Measurements from ENCODE around the gene ZNF77. TPM values are rescaled to one million over a fixed set of nuclear protein-coding genes. Genes with fewer than 3 reads are reported as not detected.

ZNF77 gene
- total RNA-seq, 4 donors from 2014 or later = 2.2 to 4.5 (median 3.3) TPM

GRCh38 chr19:2888731-2889224 is 56.0 kb downstream of the ZNF77 start:
- no peak for DNase-seq (ENCODE audit: low spot score in 2 of 2)
- Histone ChIP-seq H3K36me3 (no peaks in the 10 kb centered on the region), H3K27me3 (no peaks in the 10 kb centered on the region), H3K4me1 (peaks cover 0 to 7% (median 0%) of the 10 kb centered on the region in 4 donors), H3K27ac (peak overlapping the region in 1 of 4 donors; percentile 37), H3K4me3 (peak overlapping the region in 2 of 4 donors; percentile 19 to 50), H3K9me3 (no peaks in the 10 kb centered on the region)
- WGBS, 2 donors = 70 to 79% methylated on average over 33 to 37 of the region's 37 CpGs
- TF ChIP-seq CTCF (IDR thresholded peaks at IDR 0.05) = peak in 1 of 5 experiments; percentile 4
- TF ChIP-seq POLR2A (IDR thresholded peaks at IDR 0.05) = no peak

- 22 to 28% methylated on average over 9 of the region's 9 CpGs for WGBS, 2 donors
- H3K4me1 ChIP-seq = peaks cover 0 to 7% (median 0%) of the 10 kb centered on the region in 4 donors
- DNase-seq (ENCODE audit: low spot score in 2 of 2) = peak in 1 of 2 donors; percentile 19
- H3K4me3 ChIP-seq = no peak overlapping the region
- H3K27me3 ChIP-seq = no peaks in the 10 kb centered on the region
- no peaks in the 10 kb centered on the region for H3K9me3 ChIP-seq
- TF ChIP-seq CTCF (IDR thresholded peaks at IDR 0.05) (peak; percentile 57 to 67 (median 62)), EP300 (IDR thresholded peaks at IDR 0.05) (no peak), POLR2A (IDR thresholded peaks at IDR 0.05) (no peak)
- peak overlapping the region in 2 of 4 donors; percentile 20 to 29 for H3K27ac ChIP-seq
- H3K36me3 ChIP-seq = no peaks in the 10 kb centered on the region
These were observed 57.3 kb downstream of the ZNF77 start for GRCh38 chr19:2887391-2887914.

- TF ChIP-seq EP300 (IDR thresholded peaks at IDR 0.05) = no peak
- TF ChIP-seq CTCF (IDR thresholded peaks at IDR 0.05) = no peak
- TF ChIP-seq POLR2A (IDR thresholded peaks at IDR 0.05) = no peak
- no peaks in the 10 kb centered on the region for H3K36me3 ChIP-seq
- WGBS, 2 donors = 86 to 88% methylated on average over 17 of the region's 17 CpGs
- H3K4me3 ChIP-seq = no peak overlapping the region
- no peaks in the 10 kb centered on the region for H3K9me3 ChIP-seq
- no peak for DNase-seq (ENCODE audit: low spot score in 2 of 2)
- no peaks in the 10 kb centered on the region for H3K27me3 ChIP-seq
- peaks cover 0 to 7% (median 0%) of the 10 kb centered on the region in 4 donors for H3K4me1 ChIP-seq
- no peak overlapping the region for H3K27ac ChIP-seq
These were observed 59.0 kb downstream of the ZNF77 start for GRCh38 chr19:2885736-2886135.

- WGBS, 2 donors = 85 to 86% methylated on average over 14 of the region's 14 CpGs
- H3K4me1 ChIP-seq = peaks cover 0 to 7% (median 0%) of the 10 kb centered on the region in 4 donors
- DNase-seq (ENCODE audit: low spot score in 2 of 2) = no peak
- TF ChIP-seq EP300 (IDR thresholded peaks at IDR 0.05) (no peak), POLR2A (IDR thresholded peaks at IDR 0.05) (no peak), CTCF (IDR thresholded peaks at IDR 0.05) (no peak)
- no peak overlapping the region for H3K27ac ChIP-seq
- no peaks in the 10 kb centered on the region for H3K36me3 ChIP-seq
- no peak overlapping the region for H3K4me3 ChIP-seq
- no peaks in the 10 kb centered on the region for H3K27me3 ChIP-seq
- peaks cover 0 to 7% (median 0%) of the 10 kb centered on the region in 4 donors for H3K9me3 ChIP-seq
These were observed 60.9 kb downstream of the ZNF77 start for GRCh38 chr19:2883686-2884439.

Other genes starting within 250 kb of the ZNF77 start
- gene GNG7, start 242.3 kb downstream of the ZNF77 start, total RNA-seq = 1 to 10 TPM; 2.6 to 5.3 (median 3.5) TPM
- gene DIRAS1, start 223.6 kb downstream of the ZNF77 start, total RNA-seq = under 1 TPM in 3 of 4 donors, not detected in 1; 0.59 to 0.90 (median 0.87) TPM
- 10 to 100 TPM; 29.8 to 42.5 (median 36.2) TPM for gene SLC39A3, start 205.0 kb downstream of the ZNF77 start, total RNA-seq
- gene SGTA, start 161.7 kb downstream of the ZNF77 start, total RNA-seq = 10 to 100 TPM; 40.2 to 47.6 (median 44.9) TPM
- gene THOP1, start 159.5 kb downstream of the ZNF77 start, total RNA-seq = 10 to 100 TPM; 35.8 to 91.8 (median 42.9) TPM
- 1 to 10 TPM; 4.4 to 9.0 (median 6.7) TPM for gene ZNF554, start 125.1 kb downstream of the ZNF77 start, total RNA-seq
- gene ZNF555, start 103.5 kb downstream of the ZNF77 start, total RNA-seq = 10 to 100 TPM in 1 of 4 donors, 1 to 10 TPM in 3; 5.7 to 11.4 (median 6.6) TPM
- gene ZNF556, start 77.6 kb downstream of the ZNF77 start, total RNA-seq = 1 to 10 TPM in 1 of 4 donors, under 1 TPM in 3; under 0.01 to 1.3 (median 0.59) TPM
- 1 to 10 TPM; 2.7 to 4.2 (median 3.2) TPM for gene ZNF57, start 44.0 kb downstream of the ZNF77 start, total RNA-seq
- 10 to 100 TPM in 1 of 4 donors, 1 to 10 TPM in 1, under 1 TPM in 2; 0.44 to 13.5 (median 2.7) TPM for gene TLE6, start 32.6 kb upstream of the ZNF77 start, total RNA-seq
- gene TLE2, start 84.3 kb upstream of the ZNF77 start, total RNA-seq = 100 to 1,000 TPM in 3 of 4 donors, 10 to 100 TPM in 1; 87.5 to 184 (median 122) TPM
- 1,000 to 10,000 TPM in 1 of 4 donors, 100 to 1,000 TPM in 3; 449 to 1,111 (median 479) TPM for gene TLE5, start 117.5 kb upstream of the ZNF77 start, total RNA-seq
- gene GNA11, start 149.4 kb upstream of the ZNF77 start, total RNA-seq = 100 to 1,000 TPM in 3 of 4 donors, 10 to 100 TPM in 1; 65.1 to 114 (median 107) TPM
- gene GNA15, start 191.1 kb upstream of the ZNF77 start, total RNA-seq = 10 to 100 TPM in 2 of 4 donors, 1 to 10 TPM in 2; 3.8 to 22.5 (median 7.8) TPM
- gene S1PR4, start 233.8 kb upstream of the ZNF77 start, total RNA-seq = 1 to 10 TPM in 3 of 4 donors, under 1 TPM in 1; 0.66 to 4.7 (median 2.4) TPM
- gene NCLN, start 241.0 kb upstream of the ZNF77 start, total RNA-seq = 10 to 100 TPM; 27.1 to 83.4 (median 38.2) TPM

All from tibial nerve (tissue), 4 donors.